Vagina (tissue), 2 donors: ENCODE measurements around the gene PHF11.

Source experiments
- POLR2AphosphoS5 ChIP-seq, 2 donors: sonication (generic); formaldehyde crosslinking; IDR thresholded peaks; one replicate each; pipeline ENCODE4 v1.9.0; 2017; ENCODE audit warnings: antibody characterized with exemption in 2 of 2, mild to moderate bottlenecking in 2 of 2, low read depth in 1 of 2; ENCODE audit not compliant: insufficient read depth in 1 of 2
- TF ChIP-seq, protein P1 (sequence below), 3 experiments: fragments of 450-650 bp in 2 of 3; fragments of 200-600 bp in 1 of 3; sonication (generic) in 1 of 3; IDR thresholded peaks; one replicate each; pipeline ENCODE4 v1.5.1; 2017 to 2019; ENCODE audit warnings: antibody characterized with exemption in 3 of 3, mild to moderate bottlenecking in 2 of 3, moderate library complexity in 2 of 3

- TF ChIP-seq, protein P1, sequence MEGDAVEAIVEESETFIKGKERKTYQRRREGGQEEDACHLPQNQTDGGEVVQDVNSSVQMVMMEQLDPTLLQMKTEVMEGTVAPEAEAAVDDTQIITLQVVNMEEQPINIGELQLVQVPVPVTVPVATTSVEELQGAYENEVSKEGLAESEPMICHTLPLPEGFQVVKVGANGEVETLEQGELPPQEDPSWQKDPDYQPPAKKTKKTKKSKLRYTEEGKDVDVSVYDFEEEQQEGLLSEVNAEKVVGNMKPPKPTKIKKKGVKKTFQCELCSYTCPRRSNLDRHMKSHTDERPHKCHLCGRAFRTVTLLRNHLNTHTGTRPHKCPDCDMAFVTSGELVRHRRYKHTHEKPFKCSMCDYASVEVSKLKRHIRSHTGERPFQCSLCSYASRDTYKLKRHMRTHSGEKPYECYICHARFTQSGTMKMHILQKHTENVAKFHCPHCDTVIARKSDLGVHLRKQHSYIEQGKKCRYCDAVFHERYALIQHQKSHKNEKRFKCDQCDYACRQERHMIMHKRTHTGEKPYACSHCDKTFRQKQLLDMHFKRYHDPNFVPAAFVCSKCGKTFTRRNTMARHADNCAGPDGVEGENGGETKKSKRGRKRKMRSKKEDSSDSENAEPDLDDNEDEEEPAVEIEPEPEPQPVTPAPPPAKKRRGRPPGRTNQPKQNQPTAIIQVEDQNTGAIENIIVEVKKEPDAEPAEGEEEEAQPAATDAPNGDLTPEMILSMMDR (IDR thresholded peaks at IDR 0.05) = no peak
- no peak for TF ChIP-seq POLR2AphosphoS5 (IDR thresholded peaks at IDR 0.05; ENCODE audit: insufficient read depth in 1 of 2, low read depth in 1 of 2)
These were observed 19.2 kb upstream of the PHF11 start for GRCh38 chr13:49476529-49476928.
